NOMO-1 treated with dmso at 0.1 percent for 144 hours (cell line): Measurements from ENCODE around the gene JHY.

ENCODE experiments used
- DNase-seq: peaks from one replicate; lab custom pipeline; 2025; ENCODE audit not compliant: unreplicated experiment; lab: John Stamatoyannopoulos, UW

The JHY gene

DNA sequence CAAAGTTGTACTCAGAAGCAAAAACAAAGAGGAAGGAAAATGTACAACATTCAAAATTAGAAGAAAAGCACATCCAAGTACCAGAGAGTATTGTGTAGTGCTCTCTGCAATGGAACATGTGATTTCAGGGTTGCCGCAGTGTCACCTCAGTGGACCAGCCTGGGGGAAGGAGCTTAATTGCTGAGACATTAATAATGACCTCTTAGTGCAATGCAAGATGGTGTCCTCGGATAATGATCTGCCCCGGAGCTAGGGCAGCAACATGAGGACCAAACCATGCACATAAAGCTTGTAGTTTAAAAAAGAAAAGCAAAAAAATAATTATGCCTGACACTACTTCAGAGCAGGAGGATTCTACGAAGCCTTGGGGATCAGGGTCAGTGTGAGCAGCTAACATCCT lies 11.3 kb upstream of the JHY start:
- DNase-seq = no peak

DNA sequence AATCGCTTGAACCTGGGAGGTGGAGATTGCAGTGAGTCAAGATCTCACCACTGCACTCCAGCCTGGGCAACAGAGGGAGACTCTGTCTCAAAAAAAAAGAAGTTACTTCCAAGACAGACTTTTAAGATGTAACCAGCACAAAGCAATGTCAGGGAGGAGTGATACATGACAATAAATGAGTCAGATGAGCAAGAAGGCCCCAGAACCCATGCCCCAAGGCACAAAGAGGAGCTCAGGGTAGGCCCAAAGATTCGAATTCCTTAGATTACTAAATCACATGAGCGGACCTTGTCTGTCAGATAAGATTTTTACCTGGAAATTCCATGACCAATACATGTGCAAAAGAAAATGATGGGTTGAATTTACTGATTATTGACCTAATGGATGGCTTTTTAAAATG lies 10.5 kb upstream of the JHY start:
- no peak for DNase-seq

DNA sequence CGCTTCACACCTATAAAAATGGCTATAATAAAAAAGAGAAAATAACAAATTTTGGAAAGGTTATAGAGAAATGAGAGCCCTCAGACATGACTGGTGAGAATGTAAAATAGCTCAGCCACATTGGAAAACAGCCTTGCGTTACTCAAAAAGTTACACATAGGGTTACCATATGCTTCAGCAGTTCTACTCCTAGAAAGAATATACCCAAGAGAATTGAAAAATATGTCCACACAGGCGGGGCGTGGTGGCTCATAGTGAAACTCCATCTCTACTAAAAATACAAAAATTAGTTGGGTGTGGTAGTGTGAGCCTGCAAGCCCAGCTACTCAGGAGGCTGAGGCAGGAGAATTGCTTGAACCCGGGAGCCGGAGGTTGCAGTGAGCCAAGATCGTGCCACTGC lies 7.6 kb upstream of the JHY start:
- no peak for DNase-seq

GRCh38 chr11:122877732-122878131 lies 4.8 kb upstream of the JHY start:
- no peak for DNase-seq

GRCh38 chr11:122879785-122880184 lies 2.8 kb upstream of the JHY start:
- DNase-seq = no peak

- peak; percentile 49 for DNase-seq
These were observed 492 bp downstream of the JHY start for GRCh38 chr11:122882857-122883645.

DNA sequence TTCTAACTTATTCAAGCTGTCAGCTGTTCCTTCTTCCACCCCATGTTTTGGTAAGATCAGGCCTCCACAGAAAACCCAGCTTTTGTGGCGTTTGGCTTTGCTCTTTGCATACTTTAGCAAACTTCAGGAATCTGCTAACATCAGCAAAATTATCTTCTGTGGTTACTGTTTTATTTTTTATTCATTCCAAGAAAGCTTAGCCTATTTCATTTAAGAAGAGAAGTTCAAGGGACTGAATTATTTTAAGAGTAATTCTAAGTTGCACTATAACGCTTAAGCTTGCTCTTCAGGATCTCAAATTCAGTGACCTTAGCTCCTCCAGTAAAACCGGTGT lies 1.1 kb downstream of the JHY start:
- DNase-seq = no peak

DNA sequence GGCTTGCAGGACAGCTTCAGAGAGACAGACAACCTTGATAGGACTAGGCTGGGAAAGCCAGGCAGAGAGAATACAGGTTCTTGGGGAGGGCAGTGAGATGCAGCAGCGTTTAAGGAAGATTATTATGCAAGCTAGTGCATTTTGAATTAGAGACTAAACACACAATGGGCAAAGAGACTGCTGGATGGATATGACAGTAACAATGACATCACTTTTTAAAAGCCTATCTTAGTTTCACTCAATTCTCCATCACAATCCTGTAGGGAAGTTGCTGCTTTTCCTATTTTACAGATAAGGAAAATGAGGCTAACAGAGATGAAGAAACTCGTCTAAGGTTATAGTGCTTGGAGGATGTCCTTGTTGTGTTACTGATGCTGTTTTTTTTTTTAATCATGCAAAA lies 5.6 kb downstream of the JHY start:
- DNase-seq = no peak

GRCh38 chr11:122893131-122893530 lies 10.6 kb downstream of the JHY start:
- peak; percentile 74 for DNase-seq

DNA sequence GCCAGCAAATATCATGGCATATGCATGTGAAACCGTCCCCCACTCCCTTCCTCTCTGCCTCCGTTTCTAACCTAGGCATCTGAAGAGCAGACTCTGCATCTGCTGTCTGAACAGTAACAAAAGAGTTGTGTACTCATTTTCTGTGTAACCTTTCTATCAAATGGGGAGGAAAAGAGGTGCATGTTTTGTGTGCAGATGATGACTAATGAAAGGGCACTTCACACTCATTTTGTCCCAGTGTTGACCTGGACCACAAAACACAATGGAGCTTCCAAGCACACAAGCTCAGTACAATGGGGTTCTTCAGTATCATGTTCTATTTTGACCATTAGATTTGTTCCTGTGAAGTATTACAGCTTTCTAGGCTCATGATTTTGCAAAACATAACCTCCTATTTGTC lies 13.0 kb downstream of the JHY start:
- DNase-seq = no peak

GRCh38 chr11:122897606-122898210 lies 15.1 kb downstream of the JHY start:
- DNase-seq = no peak

GRCh38 chr11:122898799-122899198 lies 16.2 kb downstream of the JHY start:
- DNase-seq = no peak

GRCh38 chr11:122900587-122901202 lies 18.1 kb downstream of the JHY start:
- no peak for DNase-seq

- DNase-seq = no peak
These were observed 20.4 kb downstream of the JHY start for GRCh38 chr11:122902951-122903350.

DNA sequence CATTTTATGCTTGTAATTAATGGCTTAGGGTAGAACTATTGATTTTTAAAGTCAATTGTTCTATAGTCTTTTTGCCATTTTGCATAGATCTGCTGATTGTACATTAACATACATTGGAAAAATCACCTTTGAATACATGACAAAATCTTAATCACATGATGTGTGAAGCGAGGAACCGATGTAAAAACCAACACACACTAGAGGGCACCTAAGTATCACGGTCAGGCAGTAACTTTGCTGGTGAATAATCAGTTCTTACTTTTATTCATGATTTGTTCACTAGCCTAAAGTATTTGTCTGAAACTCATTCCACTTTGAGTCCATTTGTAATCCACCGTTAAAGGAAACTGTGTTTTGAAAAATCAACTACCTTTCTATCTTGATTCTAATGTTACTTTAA lies 28.2 kb downstream of the JHY start:
- DNase-seq = no peak

- no peak for DNase-seq
These were observed 34.8 kb downstream of the JHY start for GRCh38 chr11:122917311-122917710.

GRCh38 chr11:122918734-122919133 lies 36.2 kb downstream of the JHY start:
- no peak for DNase-seq

DNA sequence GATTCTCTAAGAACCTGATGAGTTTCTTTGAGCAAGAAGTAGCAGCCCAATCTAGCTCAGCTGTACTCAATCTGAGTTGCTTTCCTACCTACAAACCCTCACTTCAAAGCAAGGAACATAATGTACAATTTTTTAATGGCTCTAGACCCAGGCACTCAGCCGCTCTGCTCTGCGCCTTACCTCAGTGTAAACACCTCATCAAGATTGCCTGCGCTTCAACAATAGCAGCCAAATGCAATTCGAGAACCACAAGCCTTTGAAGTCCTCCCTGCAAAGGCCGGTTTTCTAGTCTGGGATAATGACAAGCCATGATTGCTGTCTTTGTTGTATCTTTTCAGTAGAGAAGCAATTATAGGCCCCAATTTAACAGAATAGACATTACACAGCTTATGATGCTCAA lies 38.0 kb downstream of the JHY start:
- no peak for DNase-seq

GRCh38 chr11:122922893-122923292 lies 40.3 kb downstream of the JHY start:
- no peak for DNase-seq

- no peak for DNase-seq
These were observed 40.7 kb downstream of the JHY start for GRCh38 chr11:122923302-122923701.

DNA sequence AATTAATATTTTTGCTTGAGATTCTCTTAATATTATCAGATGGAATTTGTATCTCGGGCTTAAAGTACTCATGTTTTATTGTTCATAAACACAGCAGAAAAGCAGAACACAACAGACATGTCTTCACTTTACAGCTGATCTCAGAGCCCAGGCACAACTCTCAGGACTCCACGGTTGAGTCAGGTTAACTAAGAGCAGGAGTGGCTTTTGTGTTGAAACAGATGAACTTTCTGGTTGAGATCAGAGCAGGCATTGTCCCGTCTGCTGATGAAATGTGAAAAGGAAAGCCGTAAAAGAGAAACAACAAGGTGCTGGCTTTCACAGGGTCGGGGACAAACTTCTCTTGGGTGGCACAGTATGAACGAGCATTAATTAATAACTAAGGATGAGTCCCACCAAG lies 49.0 kb downstream of the JHY start:
- DNase-seq = no peak

DNA sequence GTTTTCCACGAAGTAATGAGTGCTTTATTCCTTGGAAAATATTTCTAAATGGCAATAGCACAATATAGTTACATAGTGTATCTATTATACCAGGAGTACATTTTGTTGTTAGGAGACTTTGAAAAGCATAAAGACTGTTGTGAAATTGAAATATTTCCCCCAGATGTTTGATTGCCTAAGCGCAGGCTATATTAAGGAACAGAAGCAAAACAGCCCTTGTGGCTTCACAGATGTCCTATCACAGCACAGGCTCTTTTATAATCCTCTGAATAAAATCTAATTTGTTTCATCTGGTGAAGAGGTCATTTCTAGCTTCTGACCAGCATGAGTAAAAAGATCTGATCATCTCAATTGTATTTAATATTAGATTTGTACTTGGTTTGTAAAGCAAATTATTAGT lies 50.9 kb downstream of the JHY start:
- DNase-seq = peak; percentile 9

DNA sequence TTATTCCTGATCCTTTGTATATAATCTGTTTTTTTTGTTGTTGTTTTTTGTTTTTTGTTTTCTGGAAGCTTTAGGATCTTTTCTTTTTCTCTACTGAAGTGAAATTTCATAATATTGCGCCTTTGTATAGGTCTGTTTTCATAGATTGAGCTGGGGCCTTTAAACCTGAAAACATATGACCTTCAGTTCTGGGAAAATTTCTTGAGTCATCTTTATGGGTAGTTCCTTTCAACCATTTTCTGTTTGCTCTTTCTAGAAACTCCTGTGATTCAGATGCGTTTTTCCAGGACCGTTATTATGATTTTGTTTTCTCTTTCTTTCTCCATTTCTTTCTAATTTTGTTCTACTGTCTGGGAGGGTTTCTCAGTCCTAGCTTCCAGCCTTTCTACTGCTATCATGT lies 55.4 kb downstream of the JHY start:
- no peak for DNase-seq
